Adrenal gland (tissue), 5 donors: ENCODE results near the gene ELOA2.

ENCODE experiments used
- CTCF ChIP-seq, 6 experiments: fragments of 450-650 bp in 4 of 6; fragments of 200-600 bp in 2 of 6; sonication (generic) in 1 of 6; IDR thresholded peaks; 1 replicate in 5 of 6; 2 replicates in 1 of 6; pipeline versions ENCODE4 v1.5.1 to v1.8.0; 2016 to 2021; ENCODE audit warnings: antibody characterized with exemption in 6 of 6, mild to moderate bottlenecking in 2 of 6, moderate library complexity in 1 of 6
- POLR2A ChIP-seq, 2 donors: fragments of 450-650 bp; IDR thresholded peaks; one replicate each; pipeline ENCODE4 v1.6.1; 2017; ENCODE audit warnings: antibody characterized with exemption in 2 of 2, mild to moderate bottlenecking in 2 of 2, moderate library complexity in 1 of 2
- donor health status: DM: no; HTN: no; CAD: no.

DNA sequence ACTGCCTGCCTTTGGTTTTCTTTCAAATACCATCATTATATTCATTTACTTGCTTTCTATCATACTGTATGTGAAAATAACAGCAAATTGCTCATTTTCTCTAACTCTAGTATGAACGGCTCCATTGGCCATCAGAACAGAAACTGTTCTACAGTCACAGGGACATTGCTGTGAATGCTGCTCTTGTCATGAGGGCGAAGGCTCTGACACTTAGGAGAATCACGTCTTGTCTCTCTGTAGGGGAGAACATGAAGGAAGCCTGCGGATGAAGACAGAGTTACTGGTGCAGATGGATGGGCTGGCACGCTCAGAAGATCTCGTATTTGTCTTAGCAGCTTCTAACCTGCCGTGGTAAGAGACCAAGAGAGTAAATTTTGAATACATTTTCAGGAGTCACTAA lies 41.7 kb upstream of the ELOA2 start:
- TF ChIP-seq POLR2A (IDR thresholded peaks at IDR 0.05) (no peak), CTCF (IDR thresholded peaks at IDR 0.05) (no peak)
